Breast epithelium (tissue), 3 donors: ENCODE measurements around the gene CDC45.

ENCODE experiments used
- POLR2AphosphoS5 ChIP-seq, 3 donors: sonication (generic); formaldehyde crosslinking; IDR thresholded peaks; one replicate each; pipeline ENCODE4 v1.6.1; 2017; ENCODE audit warnings: antibody characterized with exemption in 3 of 3
- TF ChIP-seq, protein P1 (sequence below), 3 donors: fragments of 450-650 bp; IDR thresholded peaks; one replicate each; pipeline ENCODE4 v1.5.1; 2016 to 2017; ENCODE audit warnings: antibody characterized with exemption in 3 of 3, mild to moderate bottlenecking in 3 of 3, moderate library complexity in 3 of 3

DNA sequence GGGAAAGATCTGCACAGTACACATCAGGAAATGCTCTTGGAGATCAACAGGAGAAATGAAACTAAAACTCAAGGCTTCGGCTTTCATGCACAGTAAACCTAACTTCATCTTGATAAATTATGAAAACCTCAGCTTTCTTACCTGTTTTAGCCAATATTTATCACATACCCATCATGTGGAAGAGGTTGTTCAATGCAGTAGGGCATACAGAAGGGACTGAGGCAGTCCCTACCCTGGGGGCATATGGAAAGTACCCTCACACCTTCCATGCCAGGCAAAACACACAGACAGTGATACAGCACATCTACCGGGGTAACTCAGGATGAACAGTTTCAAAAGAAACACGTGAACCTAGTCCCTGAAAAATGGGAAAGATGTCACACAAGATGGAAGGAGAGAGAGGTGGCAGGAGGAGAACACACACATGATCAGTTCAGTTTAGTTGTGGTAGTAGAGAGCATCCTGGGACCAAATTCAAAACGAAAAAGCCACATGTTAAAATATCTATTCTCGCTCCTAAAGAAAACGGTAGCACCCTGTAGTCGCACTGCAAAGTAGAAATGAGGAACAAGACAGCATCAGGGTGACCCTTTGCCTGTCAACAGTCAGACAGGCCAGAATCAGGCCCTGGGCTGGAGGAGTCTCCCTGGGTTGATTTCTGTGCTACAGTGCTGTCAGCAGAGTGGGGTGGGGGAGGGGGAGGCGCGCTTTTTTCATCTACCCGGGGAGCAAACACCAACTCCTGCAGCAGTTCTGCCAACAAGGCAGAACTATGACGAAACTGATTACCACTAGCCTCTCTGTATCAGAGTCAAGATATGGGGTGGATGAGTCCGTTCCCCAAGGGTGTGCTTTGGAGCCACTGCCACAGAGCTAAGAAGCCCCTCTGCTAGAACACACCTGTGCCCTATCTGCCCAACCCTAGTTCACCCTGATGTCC, 49.5 kb upstream of the CDC45 start:
- TF ChIP-seq, protein P1, sequence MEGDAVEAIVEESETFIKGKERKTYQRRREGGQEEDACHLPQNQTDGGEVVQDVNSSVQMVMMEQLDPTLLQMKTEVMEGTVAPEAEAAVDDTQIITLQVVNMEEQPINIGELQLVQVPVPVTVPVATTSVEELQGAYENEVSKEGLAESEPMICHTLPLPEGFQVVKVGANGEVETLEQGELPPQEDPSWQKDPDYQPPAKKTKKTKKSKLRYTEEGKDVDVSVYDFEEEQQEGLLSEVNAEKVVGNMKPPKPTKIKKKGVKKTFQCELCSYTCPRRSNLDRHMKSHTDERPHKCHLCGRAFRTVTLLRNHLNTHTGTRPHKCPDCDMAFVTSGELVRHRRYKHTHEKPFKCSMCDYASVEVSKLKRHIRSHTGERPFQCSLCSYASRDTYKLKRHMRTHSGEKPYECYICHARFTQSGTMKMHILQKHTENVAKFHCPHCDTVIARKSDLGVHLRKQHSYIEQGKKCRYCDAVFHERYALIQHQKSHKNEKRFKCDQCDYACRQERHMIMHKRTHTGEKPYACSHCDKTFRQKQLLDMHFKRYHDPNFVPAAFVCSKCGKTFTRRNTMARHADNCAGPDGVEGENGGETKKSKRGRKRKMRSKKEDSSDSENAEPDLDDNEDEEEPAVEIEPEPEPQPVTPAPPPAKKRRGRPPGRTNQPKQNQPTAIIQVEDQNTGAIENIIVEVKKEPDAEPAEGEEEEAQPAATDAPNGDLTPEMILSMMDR (IDR thresholded peaks at IDR 0.05) = no peak
- TF ChIP-seq POLR2AphosphoS5 (IDR thresholded peaks at IDR 0.05) = no peak
